Amniotic stem cell (primary cell): ENCODE measurements around the gene PHLPP1.
"Not testable (repeated sequence)": the region's sequence is repeated elsewhere in the genome, so short reads cannot be mapped to it uniquely, and the experiment has no call there.

Experiments
- DNase-seq: peaks from one replicate; lab custom pipeline; 2025; lab: John Stamatoyannopoulos, UW

The PHLPP1 gene

GRCh38 chr18:62715436-62715758 lies at the start of gene PHLPP1:
TSS of gene PHLPP1 (plus strand) at chr18:62715541. CDS start at chr18:62715684, 143 bp downstream.
- DNase-seq: no peak

GRCh38 chr18:62669225-62669624 lies 46.1 kb upstream of the PHLPP1 start:
- no peak for DNase-seq

- no peak for DNase-seq
Observed at GRCh38 chr18:62670573-62670972, 44.8 kb upstream of the PHLPP1 start.

- no peak for DNase-seq
Observed at GRCh38 chr18:62672600-62672999, 42.7 kb upstream of the PHLPP1 start.

GRCh38 chr18:62678847-62679485 lies 36.4 kb upstream of the PHLPP1 start:
- no peak for DNase-seq

DNA sequence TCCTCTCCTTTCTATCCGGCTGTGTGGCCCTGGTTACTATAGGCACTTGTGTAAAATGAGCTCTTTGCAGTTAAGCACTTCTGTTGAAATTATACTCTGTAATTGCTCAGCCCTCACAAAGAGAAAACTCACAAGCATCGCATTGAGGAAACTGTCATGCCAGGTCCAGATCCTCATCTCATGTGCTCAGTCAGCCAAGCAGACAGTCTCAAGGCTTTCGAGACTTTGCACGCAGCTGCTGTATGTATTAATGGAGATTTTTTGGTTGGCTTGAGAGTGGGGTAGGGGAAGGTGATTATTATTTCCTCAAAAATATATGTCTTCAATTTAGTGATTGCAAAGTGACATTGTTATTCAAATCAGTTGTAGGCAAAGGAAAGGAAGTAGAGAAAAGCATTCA lies 33.0 kb upstream of the PHLPP1 start:
- DNase-seq: no peak

DNA sequence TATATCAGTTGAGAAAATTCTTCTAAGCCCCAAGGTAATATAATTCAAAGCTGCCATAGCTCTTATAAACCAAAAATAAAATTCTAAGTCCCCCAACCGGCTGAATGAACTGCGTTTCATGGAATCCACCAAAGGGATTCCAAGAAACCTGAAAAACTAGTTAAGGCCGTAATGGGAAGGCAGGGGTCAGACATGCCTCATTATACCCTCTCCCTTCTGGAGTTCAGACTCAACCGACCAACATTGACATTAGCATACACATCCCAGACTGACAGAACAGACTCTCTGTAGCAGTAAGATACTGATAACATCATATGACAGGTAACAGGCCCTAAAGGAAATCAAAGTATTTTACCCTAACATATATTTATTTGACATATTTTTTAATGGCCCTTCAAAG lies 31.4 kb upstream of the PHLPP1 start:
- DNase-seq: no peak

- no peak for DNase-seq
Observed at GRCh38 chr18:62688743-62689317, 26.5 kb upstream of the PHLPP1 start.

DNA sequence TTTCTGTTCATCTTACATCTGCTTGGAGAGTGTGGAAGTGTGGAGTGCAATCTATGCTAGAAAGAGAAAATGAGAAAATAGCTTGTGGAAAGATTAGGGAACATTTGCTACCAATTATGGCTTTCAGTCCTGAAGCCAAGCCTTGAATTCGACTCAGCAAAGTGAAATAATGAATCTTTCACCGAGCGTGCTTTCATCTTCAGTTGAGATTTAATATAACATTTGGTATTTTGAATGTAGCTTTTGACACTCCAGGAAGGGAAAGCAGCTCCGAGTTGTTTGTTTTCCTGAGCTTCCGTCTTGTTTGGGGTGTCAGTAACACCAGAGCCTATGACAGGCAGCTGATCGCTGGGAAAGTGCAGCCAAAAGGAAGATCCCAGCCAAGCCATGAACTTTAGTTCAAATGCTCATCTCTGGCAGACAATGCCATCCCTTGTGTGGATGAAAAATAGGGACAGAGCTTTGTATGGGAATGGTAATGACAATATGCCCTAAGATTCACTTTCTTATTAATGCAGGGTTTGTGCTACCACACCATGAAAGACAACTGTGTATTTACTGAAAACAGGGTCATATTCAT lies 25.0 kb upstream of the PHLPP1 start:
- DNase-seq: no peak

- no peak for DNase-seq
Observed at GRCh38 chr18:62693659-62694058, 21.7 kb upstream of the PHLPP1 start.

DNA sequence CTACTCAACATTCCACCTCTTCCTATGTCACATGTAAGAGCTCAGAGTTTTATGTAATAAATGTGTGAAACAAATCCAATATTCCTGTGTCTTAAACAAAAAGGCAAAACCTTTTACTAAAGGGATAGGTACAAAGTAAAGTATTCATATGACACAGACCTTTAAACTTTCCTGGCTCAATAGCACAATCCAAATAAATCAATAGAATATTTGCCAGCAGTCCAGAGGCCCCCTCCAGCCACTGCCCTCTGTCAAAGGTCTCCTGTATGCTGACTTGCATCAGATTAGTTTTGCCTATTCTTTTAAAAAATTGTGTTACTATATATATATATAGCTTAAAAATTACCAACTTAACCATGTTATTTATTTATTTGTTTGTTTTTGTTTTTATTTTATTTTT lies 17.7 kb upstream of the PHLPP1 start:
- DNase-seq: no peak

DNA sequence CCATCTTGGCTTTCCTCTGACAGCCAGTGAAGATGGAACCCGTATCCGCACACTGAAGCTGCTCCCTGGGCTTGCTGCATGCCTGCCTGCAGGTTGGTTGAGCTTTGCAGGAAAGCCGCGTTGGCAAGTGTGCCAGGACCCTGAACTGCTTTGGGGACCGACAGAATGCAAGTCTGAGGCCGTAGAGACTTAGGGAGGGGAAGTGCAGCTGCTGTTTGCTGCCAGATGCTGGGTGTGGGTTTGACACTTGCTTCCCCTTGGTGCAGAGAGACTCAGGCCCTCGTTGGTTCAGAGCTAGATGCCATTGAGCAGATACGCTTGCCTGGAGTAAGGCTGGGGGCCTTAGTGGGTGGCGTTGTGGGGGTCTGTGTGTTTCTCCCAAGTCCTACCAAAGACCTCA lies 13.1 kb upstream of the PHLPP1 start:
- DNase-seq: no peak

- not testable (repeated sequence) for DNase-seq
Observed at GRCh38 chr18:62706879-62707278, 8.5 kb upstream of the PHLPP1 start.

DNA sequence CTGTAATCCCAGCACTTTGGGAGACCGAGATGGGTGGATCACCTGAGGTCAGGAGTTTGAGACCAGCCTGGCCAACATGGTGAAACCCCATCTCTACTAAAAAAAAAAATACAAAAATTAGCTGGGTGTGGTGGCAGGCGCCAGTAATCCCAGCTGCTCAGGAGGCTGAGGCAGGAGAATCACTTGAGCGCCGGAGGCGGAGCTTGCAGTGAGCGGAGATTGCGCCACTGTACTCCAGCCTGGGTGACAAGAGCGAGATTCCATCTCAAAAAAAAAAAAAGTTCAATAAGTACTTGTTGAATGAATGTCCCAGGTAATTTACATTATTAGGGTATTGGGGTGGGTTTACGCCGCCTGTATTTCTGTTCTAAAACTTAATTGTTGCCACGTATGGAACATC lies 5.4 kb upstream of the PHLPP1 start:
- DNase-seq: not testable (repeated sequence)

DNA sequence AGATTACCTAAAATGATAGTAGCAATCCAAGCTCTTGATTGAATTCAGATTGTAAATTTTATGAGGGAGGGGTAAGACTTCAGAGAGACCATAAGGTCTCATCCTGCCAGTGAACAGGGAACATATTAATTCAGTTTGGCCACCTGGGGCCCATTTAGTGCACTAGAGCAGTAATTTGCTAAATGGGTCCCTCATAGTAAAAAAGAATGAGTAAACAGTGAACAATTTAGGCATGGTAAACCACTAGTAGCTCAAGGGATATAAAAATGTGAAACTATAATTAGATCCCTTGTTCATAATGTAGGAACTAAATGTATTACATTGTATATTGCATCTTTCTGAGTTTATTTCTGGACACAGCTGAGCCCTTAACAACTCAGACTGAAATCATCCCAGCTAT lies 4.9 kb upstream of the PHLPP1 start:
- no peak for DNase-seq

GRCh38 chr18:62711781-62712180 lies 3.6 kb upstream of the PHLPP1 start:
- DNase-seq: no peak

- no peak for DNase-seq
Observed at GRCh38 chr18:62713651-62714247, 1.6 kb upstream of the PHLPP1 start.

DNA sequence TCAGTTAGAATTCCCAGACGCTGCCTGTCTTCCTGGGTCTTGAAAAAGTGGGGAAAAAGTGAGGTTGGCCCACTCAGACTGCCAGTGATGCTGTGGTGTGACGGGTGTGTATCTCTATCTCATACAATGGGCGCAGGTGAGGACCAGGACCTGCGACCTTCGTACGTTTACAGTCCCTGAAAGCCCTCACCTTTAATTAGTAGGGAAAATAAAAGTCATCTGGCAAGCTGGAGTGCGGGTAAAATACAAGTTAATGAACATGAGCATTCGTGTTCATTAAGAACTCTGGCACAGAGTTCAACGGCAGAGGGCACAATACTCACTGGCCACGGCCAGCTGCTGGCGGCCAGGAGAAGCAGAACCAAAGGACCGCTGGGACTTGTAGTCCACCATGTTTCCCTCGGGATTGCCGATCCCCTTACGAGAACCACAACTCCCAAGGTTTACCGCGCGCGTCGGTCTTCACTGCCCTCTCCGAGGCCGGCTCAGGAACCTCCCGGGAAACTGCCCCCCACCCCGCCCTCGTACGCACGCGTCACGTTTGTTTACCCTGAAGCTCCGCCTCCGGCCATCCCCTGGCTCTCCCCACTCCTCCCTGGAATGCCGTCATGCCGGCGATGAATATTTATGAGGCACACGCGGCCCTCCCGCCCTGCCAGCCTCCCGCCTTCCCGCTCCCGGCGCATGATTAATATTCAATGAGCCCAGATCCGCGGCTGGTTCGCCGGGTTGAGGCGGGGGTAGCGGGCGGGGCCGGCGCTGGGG lies 488 bp upstream of the PHLPP1 start:
- peak; percentile 99 for DNase-seq

DNA sequence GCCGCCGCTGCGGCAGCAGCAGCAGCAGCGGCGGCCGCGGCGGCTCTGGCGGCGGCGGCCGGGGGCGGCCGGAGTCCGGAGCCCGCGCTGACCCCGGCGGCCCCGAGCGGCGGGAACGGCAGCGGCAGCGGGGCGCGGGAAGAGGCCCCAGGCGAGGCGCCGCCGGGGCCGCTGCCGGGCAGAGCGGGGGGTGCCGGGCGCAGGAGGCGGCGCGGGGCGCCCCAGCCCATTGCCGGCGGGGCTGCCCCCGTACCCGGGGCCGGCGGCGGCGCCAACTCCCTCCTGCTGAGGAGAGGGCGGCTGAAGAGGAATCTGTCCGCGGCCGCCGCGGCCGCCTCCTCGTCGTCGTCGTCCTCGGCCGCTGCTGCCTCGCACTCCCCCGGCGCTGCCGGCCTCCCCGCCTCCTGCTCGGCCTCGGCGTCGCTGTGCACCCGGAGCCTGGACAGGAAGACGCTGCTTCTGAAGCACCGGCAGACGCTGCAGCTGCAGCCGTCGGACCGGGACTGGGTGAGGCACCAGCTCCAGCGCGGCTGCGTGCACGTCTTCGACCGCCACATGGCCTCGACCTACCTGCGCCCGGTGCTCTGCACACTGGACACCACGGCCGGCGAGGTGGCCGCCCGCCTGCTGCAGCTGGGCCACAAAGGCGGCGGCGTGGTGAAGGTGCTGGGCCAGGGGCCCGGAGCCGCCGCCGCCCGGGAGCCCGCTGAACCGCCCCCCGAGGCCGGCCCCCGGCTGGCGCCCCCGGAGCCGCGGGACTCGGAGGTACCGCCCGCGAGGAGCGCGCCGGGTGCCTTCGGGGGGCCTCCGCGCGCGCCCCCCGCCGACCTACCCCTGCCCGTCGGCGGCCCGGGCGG lies 646 bp downstream of the PHLPP1 start:
- DNase-seq: peak; percentile 12

DNA sequence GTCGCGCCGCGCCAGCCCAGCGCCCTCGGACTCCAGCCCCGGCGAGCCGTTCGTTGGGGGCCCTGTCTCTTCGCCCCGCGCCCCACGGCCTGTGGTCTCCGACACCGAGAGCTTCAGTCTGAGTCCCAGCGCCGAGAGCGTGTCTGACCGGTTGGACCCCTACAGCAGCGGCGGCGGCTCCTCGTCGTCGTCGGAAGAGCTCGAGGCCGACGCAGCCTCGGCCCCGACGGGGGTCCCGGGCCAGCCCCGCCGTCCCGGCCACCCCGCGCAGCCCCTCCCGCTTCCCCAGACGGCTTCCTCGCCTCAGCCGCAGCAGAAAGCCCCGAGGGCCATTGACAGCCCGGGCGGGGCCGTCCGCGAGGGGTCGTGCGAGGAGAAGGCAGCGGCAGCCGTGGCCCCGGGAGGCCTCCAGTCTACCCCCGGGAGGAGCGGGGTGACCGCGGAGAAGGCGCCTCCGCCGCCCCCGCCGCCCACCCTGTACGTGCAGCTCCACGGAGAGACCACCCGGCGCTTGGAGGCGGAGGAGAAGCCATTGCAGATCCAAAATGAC lies 1.4 kb downstream of the PHLPP1 start:
- DNase-seq: no peak

GRCh38 chr18:62717169-62717924 lies 2.0 kb downstream of the PHLPP1 start:
- DNase-seq: no peak
